Nephron (organoid): Measurements from ENCODE around the gene DSCAML1.

Experiments
- H3K27ac Mint-ChIP-seq, 3 experiments: 2 replicates each; pipeline ENCODE4 v1.8.0; 2020; ENCODE audit warnings: mixed read lengths in 3 of 3, mild to moderate bottlenecking in 2 of 3, moderate library complexity in 1 of 3
- H3K27me3 Mint-ChIP-seq: 2 replicates; pipeline ENCODE4 v1.8.0; 2021; ENCODE audit warnings: low read depth, mild to moderate bottlenecking, moderate library complexity, mixed read lengths
- H3K36me3 Mint-ChIP-seq: 2 replicates; pipeline ENCODE4 v1.8.0; 2020; ENCODE audit warnings: low read depth, mixed read lengths
- H3K4me1 Mint-ChIP-seq: 2 replicates; pipeline ENCODE4 v1.8.0; 2020; ENCODE audit warnings: mixed read lengths
- H3K4me3 Mint-ChIP-seq, 3 experiments: 2 replicates each; pipeline ENCODE4 v1.8.0; 2020; ENCODE audit warnings: mild to moderate bottlenecking in 3 of 3, mixed read lengths in 3 of 3, moderate library complexity in 2 of 3
- H3K9me3 Mint-ChIP-seq: 2 replicates; pipeline ENCODE4 v1.8.0; 2020; ENCODE audit warnings: mixed read lengths
- CTCF ChIP-seq, 3 experiments: fragments of 200-600 bp; sonication (generic); IDR thresholded peaks; one replicate each; pipeline ENCODE4 v1.5.0; 2021; ENCODE audit warnings: antibody characterized with exemption in 3 of 3; ENCODE audit not compliant: unreplicated experiment in 3 of 3

The DSCAML1 gene

GRCh38 chr11:117803896-117804295 is 6.9 kb upstream of the DSCAML1 start:
- no peak overlapping the region for H3K4me3 Mint-ChIP-seq
- H3K9me3 Mint-ChIP-seq = no peaks in the 10 kb centered on the region

GRCh38 chr11:117799634-117800033 is 2.6 kb upstream of the DSCAML1 start:
- H3K9me3 Mint-ChIP-seq = no peaks in the 10 kb centered on the region
- peaks cover 71% of the 10 kb centered on the region for H3K27me3 Mint-ChIP-seq
- no peaks in the 10 kb centered on the region for H3K36me3 Mint-ChIP-seq
- H3K4me1 Mint-ChIP-seq = peaks cover 31% of the 10 kb centered on the region
- TF ChIP-seq CTCF (IDR thresholded peaks at IDR 0.05; ENCODE audit: unreplicated experiment in 3 of 3) = no peak
- no peak overlapping the region for H3K27ac Mint-ChIP-seq
- no peak overlapping the region for H3K4me3 Mint-ChIP-seq

More at GRCh38 chr11:117803896-117804295, 6.9 kb upstream of the DSCAML1 start:
- Mint-ChIP-seq H3K27ac (no peak overlapping the region), H3K27me3 (peaks cover 61% of the 10 kb centered on the region), H3K4me1 (peaks cover 19% of the 10 kb centered on the region), H3K36me3 (no peaks in the 10 kb centered on the region)
- no peak for TF ChIP-seq CTCF (IDR thresholded peaks at IDR 0.05; ENCODE audit: unreplicated experiment in 3 of 3)

- TF ChIP-seq CTCF (IDR thresholded peaks at IDR 0.05; ENCODE audit: unreplicated experiment in 3 of 3) = no peak
- Mint-ChIP-seq H3K27ac (no peak overlapping the region), H3K9me3 (no peaks in the 10 kb centered on the region), H3K27me3 (peaks cover 83% of the 10 kb centered on the region), H3K4me3 (peak overlapping the region; percentile 73 to 82 (median 81)), H3K36me3 (no peaks in the 10 kb centered on the region), H3K4me1 (peaks cover 43% of the 10 kb centered on the region)
Measured at GRCh38 chr11:117796456-117796871, 552 bp downstream of the DSCAML1 start.

- Mint-ChIP-seq H3K27me3 (peaks cover 85% of the 10 kb centered on the region), H3K27ac (no peak overlapping the region), H3K4me3 (peak overlapping the region; percentile 73 to 82 (median 81)), H3K36me3 (no peaks in the 10 kb centered on the region), H3K4me1 (peaks cover 49% of the 10 kb centered on the region), H3K9me3 (no peaks in the 10 kb centered on the region)
- TF ChIP-seq CTCF (IDR thresholded peaks at IDR 0.05; ENCODE audit: unreplicated experiment in 3 of 3) = no peak
Measured at GRCh38 chr11:117795638-117796455, 1.2 kb downstream of the DSCAML1 start.

GRCh38 chr11:117794772-117795629 is 2.0 kb downstream of the DSCAML1 start:
- peaks cover 57% of the 10 kb centered on the region for H3K4me1 Mint-ChIP-seq
- peak overlapping the region; percentile 73 to 82 (median 81) for H3K4me3 Mint-ChIP-seq
- no peak for TF ChIP-seq CTCF (IDR thresholded peaks at IDR 0.05; ENCODE audit: unreplicated experiment in 3 of 3)
- H3K36me3 Mint-ChIP-seq = no peaks in the 10 kb centered on the region
- H3K27me3 Mint-ChIP-seq = peaks cover 84% of the 10 kb centered on the region
- H3K9me3 Mint-ChIP-seq = no peaks in the 10 kb centered on the region
- H3K27ac Mint-ChIP-seq = no peak overlapping the region
